ENCODE measurements around the gene DNM3. TPM values are rescaled to one million over a fixed set of nuclear protein-coding genes. Genes with fewer than 3 reads are reported as not detected.

The DNM3 gene
- total RNA-seq, 4 donors from 2014 or later: 2.7 to 3.3 TPM; not detected in 2

- Histone ChIP-seq H3K4me1 (peaks cover 0 to 4% (median 0%) of the 10 kb centered on the region in 4 donors), H3K9me3 (no peaks in the 10 kb centered on the region), H3K27ac (no peak overlapping the region), H3K4me3 (no peak overlapping the region), H3K27me3 (no peaks in the 10 kb centered on the region), H3K36me3 (no peaks in the 10 kb centered on the region)
- intact Hi-C loops (cut with DNase I; ENCODE audit: low total_unique reads) (no loop called here), in situ Hi-C loops (cut with MboI; ENCODE audit: low pct_ligation_motif_present in 1 of 4, low pct_unique_long_range_greater_than_20kb in 1 of 4, low sequenced_read_pairs in 3 of 4) (no loop called here)
- no peak for DNase-seq
- 93 to 94% methylated on average over 3 to 4 of the region's 4 CpGs for WGBS, 2 donors (ENCODE audit: low coverage in 1 of 2)
- TF ChIP-seq POLR2AphosphoS5 (IDR thresholded peaks at IDR 0.05) (no peak), EP300 (IDR thresholded peaks at IDR 0.05; ENCODE audit: low read depth) (no peak), POLR2A (IDR thresholded peaks at IDR 0.05) (no peak), CTCF (IDR thresholded peaks at IDR 0.05) (no peak)
These were observed 38.3 kb downstream of the DNM3 start for GRCh38 chr1:171879556-171879955.

GRCh38 chr1:171881442-171881841 lies 40.1 kb downstream of the DNM3 start:
- 41% methylated on average over 1 of the region's 1 CpG; no CpG with 5 or more reads in 1 of the 2 donors for WGBS, 2 donors (ENCODE audit: low coverage in 1 of 2)
- TF ChIP-seq POLR2AphosphoS5 (IDR thresholded peaks at IDR 0.05) (no peak), CTCF (IDR thresholded peaks at IDR 0.05) (no peak), POLR2A (IDR thresholded peaks at IDR 0.05) (no peak), EP300 (IDR thresholded peaks at IDR 0.05; ENCODE audit: low read depth) (no peak)
- H3K4me1 ChIP-seq: peaks cover 0 to 4% (median 0%) of the 10 kb centered on the region in 4 donors
- H3K27me3 ChIP-seq: no peaks in the 10 kb centered on the region
- DNase-seq: peak; percentile 38
- H3K27ac ChIP-seq: no peak overlapping the region
- H3K4me3 ChIP-seq: no peak overlapping the region
- in situ Hi-C loops (cut with MboI; ENCODE audit: low pct_ligation_motif_present in 1 of 4, low pct_unique_long_range_greater_than_20kb in 1 of 4, low sequenced_read_pairs in 3 of 4): no loop called here
- H3K36me3 ChIP-seq: no peaks in the 10 kb centered on the region
- intact Hi-C loops (cut with DNase I; ENCODE audit: low total_unique reads): no loop called here
- H3K9me3 ChIP-seq: no peaks in the 10 kb centered on the region

DNA sequence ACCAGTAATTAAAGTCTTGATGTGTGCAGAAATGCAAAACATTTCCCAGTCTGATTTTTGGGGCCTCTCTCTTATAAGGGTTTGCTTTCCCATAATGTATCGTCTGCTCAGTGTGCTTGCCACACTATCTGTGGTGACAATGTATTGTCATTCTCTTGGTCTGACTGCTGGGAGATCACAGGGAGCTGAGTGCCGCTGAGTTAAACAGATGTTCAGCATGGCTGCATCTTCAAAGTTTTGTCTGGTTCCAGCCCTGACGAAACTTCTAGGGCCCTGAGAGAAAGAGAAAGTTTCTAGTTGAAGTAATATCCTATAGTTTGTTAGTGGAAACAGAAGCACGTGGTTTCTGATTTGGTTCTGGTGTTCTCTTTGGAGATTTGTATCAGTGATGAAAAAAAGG lies 42.6 kb downstream of the DNM3 start:
- no peak for DNase-seq
- in situ Hi-C loops (cut with MboI; ENCODE audit: low pct_ligation_motif_present in 1 of 4, low pct_unique_long_range_greater_than_20kb in 1 of 4, low sequenced_read_pairs in 3 of 4) (no loop called here), intact Hi-C loops (cut with DNase I; ENCODE audit: low total_unique reads) (no loop called here)
- H3K4me3 ChIP-seq: no peak overlapping the region
- H3K9me3 ChIP-seq: no peaks in the 10 kb centered on the region
- no peaks in the 10 kb centered on the region for H3K27me3 ChIP-seq
- WGBS, 2 donors (ENCODE audit: low coverage in 1 of 2): 65 to 67% methylated on average over 2 to 4 of the region's 4 CpGs
- no peak for TF ChIP-seq CTCF (IDR thresholded peaks at IDR 0.05)
- TF ChIP-seq POLR2AphosphoS5 (IDR thresholded peaks at IDR 0.05): no peak
- TF ChIP-seq POLR2A (IDR thresholded peaks at IDR 0.05): no peak
- no peak for TF ChIP-seq EP300 (IDR thresholded peaks at IDR 0.05; ENCODE audit: low read depth)
- no peak overlapping the region for H3K27ac ChIP-seq
- peaks cover 0 to 4% (median 0%) of the 10 kb centered on the region in 4 donors for H3K4me1 ChIP-seq
- H3K36me3 ChIP-seq: no peaks in the 10 kb centered on the region

GRCh38 chr1:171884475-171884874 lies 43.2 kb downstream of the DNM3 start:
- in situ Hi-C loops (cut with MboI; ENCODE audit: low pct_ligation_motif_present in 1 of 4, low pct_unique_long_range_greater_than_20kb in 1 of 4, low sequenced_read_pairs in 3 of 4): no loop called here
- Histone ChIP-seq H3K4me1 (peaks cover 0 to 4% (median 0%) of the 10 kb centered on the region in 4 donors), H3K27ac (no peak overlapping the region), H3K4me3 (no peak overlapping the region), H3K27me3 (no peaks in the 10 kb centered on the region), H3K9me3 (no peaks in the 10 kb centered on the region), H3K36me3 (no peaks in the 10 kb centered on the region)
- no peak for DNase-seq
- intact Hi-C loops (cut with DNase I; ENCODE audit: low total_unique reads): no loop called here
- WGBS, 2 donors (ENCODE audit: low coverage in 1 of 2): 57 to 82% methylated on average over 1 of the region's 1 CpG
- TF ChIP-seq POLR2AphosphoS5 (IDR thresholded peaks at IDR 0.05): no peak
- no peak for TF ChIP-seq CTCF (IDR thresholded peaks at IDR 0.05)
- TF ChIP-seq EP300 (IDR thresholded peaks at IDR 0.05; ENCODE audit: low read depth): no peak
- TF ChIP-seq POLR2A (IDR thresholded peaks at IDR 0.05): no peak
